Fibroblast of skin of abdomen (primary cell): Measurements from ENCODE around the gene CCDC18.

Experiments used
- DNase-seq: peaks from one replicate; pipeline ENCODE4 v3.0.0-alpha.2; 2013

Gene CCDC18

GRCh38 chr1:93317943-93318342 is 137.4 kb downstream of the CCDC18 start:
- no peak for DNase-seq

DNA sequence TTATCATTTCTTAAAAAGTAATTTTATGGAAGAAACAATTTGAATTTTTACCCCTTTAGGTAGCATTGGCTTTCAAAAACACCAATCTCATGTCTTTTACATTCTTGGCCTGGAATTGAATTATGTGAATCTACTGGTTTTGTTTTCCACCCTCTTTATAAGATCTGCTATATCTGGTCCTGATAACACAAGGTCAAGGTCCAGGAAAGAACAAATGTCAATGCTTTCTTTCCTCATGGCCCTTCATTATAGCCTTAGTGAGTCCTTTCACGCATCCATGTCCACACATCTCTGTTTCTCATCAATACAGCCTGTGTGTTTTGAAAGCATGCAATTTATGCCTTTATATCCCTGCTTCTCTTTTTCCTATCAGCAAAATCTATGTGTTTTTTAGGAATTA is 141.2 kb downstream of the CCDC18 start:
- DNase-seq: no peak

DNA sequence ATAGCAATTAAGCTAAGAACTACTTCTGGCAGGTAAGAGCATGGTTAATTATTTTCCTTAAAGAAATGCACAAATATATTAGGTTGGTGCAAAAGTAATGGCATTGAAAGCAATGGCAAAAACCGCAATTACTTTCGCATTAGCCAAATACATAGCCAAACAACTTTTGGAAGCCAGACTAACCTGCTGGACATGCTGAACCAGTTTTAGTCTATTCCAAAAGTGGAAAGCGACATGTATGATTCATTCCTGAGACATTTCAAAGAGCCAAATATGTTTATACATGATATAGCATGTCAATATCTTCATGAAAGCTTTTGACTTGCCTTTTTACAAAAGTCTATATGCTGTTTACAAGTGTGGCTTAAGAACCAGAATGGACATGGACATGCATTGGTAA is 141.8 kb downstream of the CCDC18 start:
- DNase-seq: no peak

- no peak for DNase-seq
Measured at GRCh38 chr1:93323185-93323820, 142.8 kb downstream of the CCDC18 start.

- DNase-seq: peak; percentile 77
Measured at GRCh38 chr1:93324486-93325464, 144.3 kb downstream of the CCDC18 start.
